PFSK-1 (cell line): Measurements from ENCODE around the gene MYO16.

Experiments used
- FOXP2 ChIP-seq: optimal IDR thresholded peaks from 2 replicates; pipeline ENCODE3; 2011; ENCODE audit warnings: borderline replicate concordance, control low read depth, inconsistent platforms; ENCODE audit not compliant: insufficient read depth; ENCODE audit errors: extremely low read length, extremely low read depth
- POLR2AphosphoS5 ChIP-seq: IDR thresholded peaks from 2 replicates; pipeline ENCODE4 v1.6.1; 2012; ENCODE audit warnings: low read depth, mild to moderate bottlenecking, control low read depth, low read length, moderate library complexity
- REST ChIP-seq, 2 experiments: IDR thresholded peaks; 2 replicates each; pipeline versions ENCODE4 v1.6.1 to v1.8.0; 2011 to 2012; ENCODE audit warnings: low read depth in 2 of 2, low read length in 2 of 2, control low read depth in 1 of 2, inconsistent platforms in 1 of 2, mild to moderate bottlenecking in 1 of 2, moderate library complexity in 1 of 2; ENCODE audit not compliant: insufficient read depth in 1 of 2
- SIN3A ChIP-seq: IDR thresholded peaks from 2 replicates; pipeline ENCODE4 v1.6.1; 2012; ENCODE audit warnings: mild to moderate bottlenecking, low read length, moderate library complexity, borderline replicate concordance; ENCODE audit not compliant: insufficient read depth
- TAF1 ChIP-seq: IDR thresholded peaks from 2 replicates; pipeline ENCODE4 v1.6.1; 2012; ENCODE audit warnings: low read length, control low read depth, borderline replicate concordance; ENCODE audit not compliant: insufficient read depth

MYO16 gene

DNA sequence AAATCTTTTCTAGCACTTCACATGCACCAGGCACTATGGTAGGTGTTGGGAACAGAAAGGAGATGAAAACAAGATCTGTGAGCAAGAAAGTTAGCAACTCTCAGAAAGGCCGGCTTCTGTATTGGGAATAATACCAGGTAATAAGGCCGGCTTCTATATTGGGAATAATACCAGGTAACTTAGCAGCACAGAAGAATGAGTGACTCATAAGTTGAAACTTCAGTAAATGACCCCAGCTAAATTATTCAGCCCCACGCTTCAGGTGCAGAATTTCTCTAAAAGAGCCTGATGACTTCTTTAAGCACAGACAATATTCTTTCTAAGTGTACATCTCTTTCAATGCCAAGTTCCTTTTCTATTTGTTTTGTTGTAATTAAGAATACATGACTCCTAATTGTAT is 151.3 kb downstream of the MYO16 start:
- no peak for TF ChIP-seq POLR2AphosphoS5
- no peak for TF ChIP-seq SIN3A
- TF ChIP-seq REST (IDR thresholded peaks at IDR 0.05; ENCODE audit: insufficient read depth in 1 of 2, low read depth in 2 of 2, low read length in 2 of 2), result no peak
- no peak for TF ChIP-seq FOXP2
- TF ChIP-seq TAF1, result no peak

DNA sequence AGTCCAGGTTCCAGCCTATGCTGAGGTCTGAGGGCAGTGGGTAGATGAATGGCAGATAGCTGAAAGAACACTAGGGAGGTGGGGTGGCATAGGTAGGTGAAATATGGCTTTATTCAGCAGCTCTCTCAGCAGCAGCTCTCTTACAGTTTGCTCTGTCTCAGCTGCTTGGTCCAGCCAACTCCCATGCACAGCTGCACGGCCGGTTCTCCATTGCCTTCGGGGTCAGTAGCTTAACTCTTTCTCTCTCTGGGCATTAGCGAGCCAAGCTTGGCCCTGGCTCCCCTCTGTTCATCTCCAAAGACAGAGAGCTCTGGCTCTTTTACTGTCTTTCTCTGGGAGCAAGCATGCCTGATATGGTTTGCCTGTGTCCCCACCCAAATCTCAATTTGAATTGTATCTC is 151.9 kb downstream of the MYO16 start:
- no peak for TF ChIP-seq TAF1
- TF ChIP-seq SIN3A, result no peak
- no peak for TF ChIP-seq POLR2AphosphoS5
- no peak for TF ChIP-seq FOXP2
- TF ChIP-seq REST (IDR thresholded peaks at IDR 0.05; ENCODE audit: insufficient read depth in 1 of 2, low read depth in 2 of 2, low read length in 2 of 2), result no peak

GRCh38 chr13:108785844-108786243 is 156.4 kb downstream of the MYO16 start:
- TF ChIP-seq TAF1, result no peak
- TF ChIP-seq FOXP2, result no peak
- TF ChIP-seq POLR2AphosphoS5, result no peak
- no peak for TF ChIP-seq REST (IDR thresholded peaks at IDR 0.05; ENCODE audit: insufficient read depth in 1 of 2, low read depth in 2 of 2, low read length in 2 of 2)
- no peak for TF ChIP-seq SIN3A

- no peak for TF ChIP-seq POLR2AphosphoS5
- no peak for TF ChIP-seq REST (IDR thresholded peaks at IDR 0.05; ENCODE audit: insufficient read depth in 1 of 2, low read depth in 2 of 2, low read length in 2 of 2)
- TF ChIP-seq FOXP2, result no peak
- TF ChIP-seq TAF1, result no peak
- no peak for TF ChIP-seq SIN3A
Observed at GRCh38 chr13:108786456-108787200, 157.2 kb downstream of the MYO16 start.
